ENCODE data around the gene RFNG.

The RFNG gene

GRCh38 chr17:81998691-81999438 is 52.7 kb downstream of the RFNG start:
- Mint-ChIP-seq H3K9me3 (no peaks in the 10 kb centered on the region), H3K27me3 (ENCODE audit: low read depth) (no peaks in the 10 kb centered on the region), H3K36me3 (ENCODE audit: low read depth) (no peaks in the 10 kb centered on the region), H3K4me3 (no peak overlapping the region), H3K4me1 (ENCODE audit: low read depth) (no peaks in the 10 kb centered on the region), H3K27ac (no peak overlapping the region)

- Mint-ChIP-seq H3K36me3 (ENCODE audit: low read depth) (no peaks in the 10 kb centered on the region), H3K27ac (no peak overlapping the region), H3K4me1 (ENCODE audit: low read depth) (no peaks in the 10 kb centered on the region), H3K9me3 (no peaks in the 10 kb centered on the region), H3K27me3 (ENCODE audit: low read depth) (no peaks in the 10 kb centered on the region), H3K4me3 (no peak overlapping the region)
Measured at GRCh38 chr17:81998212-81998611, 53.4 kb downstream of the RFNG start.
